Nephron (organoid): Measurements from ENCODE around the gene RYR3.

Experiments
- H3K27ac Mint-ChIP-seq, 3 experiments: 2 replicates each; pipeline ENCODE4 v1.8.0; 2020; ENCODE audit warnings: mixed read lengths in 3 of 3, mild to moderate bottlenecking in 2 of 3, moderate library complexity in 1 of 3
- H3K27me3 Mint-ChIP-seq: 2 replicates; pipeline ENCODE4 v1.8.0; 2021; ENCODE audit warnings: low read depth, mild to moderate bottlenecking, moderate library complexity, mixed read lengths
- H3K36me3 Mint-ChIP-seq: 2 replicates; pipeline ENCODE4 v1.8.0; 2020; ENCODE audit warnings: low read depth, mixed read lengths
- H3K4me1 Mint-ChIP-seq: 2 replicates; pipeline ENCODE4 v1.8.0; 2020; ENCODE audit warnings: mixed read lengths
- H3K4me3 Mint-ChIP-seq, 3 experiments: 2 replicates each; pipeline ENCODE4 v1.8.0; 2020; ENCODE audit warnings: mild to moderate bottlenecking in 3 of 3, mixed read lengths in 3 of 3, moderate library complexity in 2 of 3
- H3K9me3 Mint-ChIP-seq: 2 replicates; pipeline ENCODE4 v1.8.0; 2020; ENCODE audit warnings: mixed read lengths
- CTCF ChIP-seq, 3 experiments: fragments of 200-600 bp; sonication (generic); IDR thresholded peaks; one replicate each; pipeline ENCODE4 v1.5.0; 2021; ENCODE audit warnings: antibody characterized with exemption in 3 of 3; ENCODE audit not compliant: unreplicated experiment in 3 of 3

Gene RYR3

GRCh38 chr15:33310481-33311311, at the start of gene RYR3:
Gene RYR3 (plus strand): TSS chr15:33310967. CDS start chr15:33311046, 79 bp downstream.
- Mint-ChIP-seq H3K27me3 (peaks cover 79% of the 10 kb centered on the region), H3K4me3 (peak within 1 kb of the TSS; percentile 84 to 88 (median 86)), H3K27ac (no peak within 1 kb of the TSS), H3K36me3 (no peaks in the 10 kb centered on the region), H3K9me3 (no peaks in the 10 kb centered on the region), H3K4me1 (peaks cover 7% of the 10 kb centered on the region)
- no peak for TF ChIP-seq CTCF (IDR thresholded peaks at IDR 0.05; ENCODE audit: unreplicated experiment in 3 of 3)

GRCh38 chr15:33262306-33262705, 48.5 kb upstream of the RYR3 start:
- H3K27ac Mint-ChIP-seq, result no peak overlapping the region
- no peak overlapping the region for H3K4me3 Mint-ChIP-seq
- no peaks in the 10 kb centered on the region for H3K9me3 Mint-ChIP-seq
- H3K27me3 Mint-ChIP-seq, result no peaks in the 10 kb centered on the region
- no peak for TF ChIP-seq CTCF (IDR thresholded peaks at IDR 0.05; ENCODE audit: unreplicated experiment in 3 of 3)
- H3K36me3 Mint-ChIP-seq, result no peaks in the 10 kb centered on the region
- no peaks in the 10 kb centered on the region for H3K4me1 Mint-ChIP-seq

- no peak overlapping the region for H3K4me3 Mint-ChIP-seq
- H3K27me3 Mint-ChIP-seq, result peaks cover 8% of the 10 kb centered on the region
- TF ChIP-seq CTCF (IDR thresholded peaks at IDR 0.05; ENCODE audit: unreplicated experiment in 3 of 3), result no peak
- peaks cover 11% of the 10 kb centered on the region for H3K9me3 Mint-ChIP-seq
- no peaks in the 10 kb centered on the region for H3K4me1 Mint-ChIP-seq
- no peaks in the 10 kb centered on the region for H3K36me3 Mint-ChIP-seq
- H3K27ac Mint-ChIP-seq, result no peak overlapping the region
These were observed 33.1 kb upstream of the RYR3 start for GRCh38 chr15:33277689-33278088.

GRCh38 chr15:33278816-33279612, 31.8 kb upstream of the RYR3 start:
- peaks cover 11% of the 10 kb centered on the region for H3K27me3 Mint-ChIP-seq
- no peaks in the 10 kb centered on the region for H3K36me3 Mint-ChIP-seq
- no peak overlapping the region for H3K4me3 Mint-ChIP-seq
- peaks cover 5% of the 10 kb centered on the region for H3K9me3 Mint-ChIP-seq
- H3K27ac Mint-ChIP-seq, result no peak overlapping the region
- H3K4me1 Mint-ChIP-seq, result no peaks in the 10 kb centered on the region
- no peak for TF ChIP-seq CTCF (IDR thresholded peaks at IDR 0.05; ENCODE audit: unreplicated experiment in 3 of 3)

- Mint-ChIP-seq H3K4me1 (no peaks in the 10 kb centered on the region), H3K36me3 (no peaks in the 10 kb centered on the region), H3K9me3 (peaks cover 3% of the 10 kb centered on the region), H3K27ac (no peak overlapping the region), H3K27me3 (peaks cover 11% of the 10 kb centered on the region), H3K4me3 (no peak overlapping the region)
- TF ChIP-seq CTCF (IDR thresholded peaks at IDR 0.05; ENCODE audit: unreplicated experiment in 3 of 3), result no peak
These were observed 31.1 kb upstream of the RYR3 start for GRCh38 chr15:33279613-33280205.
